Bone marrow (tissue), 2 donors: Measurements from ENCODE around the gene SCN3A.

Source experiments
- DNase-seq, 2 donors: peaks; one replicate each; lab custom pipeline; 2025; lab: John Stamatoyannopoulos, UW

The SCN3A gene

GRCh38 chr2:165056564-165056963 lies 147.3 kb downstream of the SCN3A start:
- no peak for DNase-seq

GRCh38 chr2:165055082-165055851 lies 148.6 kb downstream of the SCN3A start:
- no peak for DNase-seq

- DNase-seq, result no peak
These were observed 149.2 kb downstream of the SCN3A start for GRCh38 chr2:165054652-165055051.

- no peak for DNase-seq
These were observed 159.1 kb downstream of the SCN3A start for GRCh38 chr2:165044505-165045303.
